Kasumi-1 (cell line): Measurements from ENCODE around the gene TTLL5.

Experiments used
- DNase-seq, 2 experiments: peaks; one replicate each; lab custom pipeline; 2025; lab: John Stamatoyannopoulos, UW

The TTLL5 gene

GRCh38 chr14:75861161-75861621 lies 200.1 kb downstream of the TTLL5 start:
- DNase-seq = no peak

GRCh38 chr14:75863221-75863620 lies 202.2 kb downstream of the TTLL5 start:
- no peak for DNase-seq

DNA sequence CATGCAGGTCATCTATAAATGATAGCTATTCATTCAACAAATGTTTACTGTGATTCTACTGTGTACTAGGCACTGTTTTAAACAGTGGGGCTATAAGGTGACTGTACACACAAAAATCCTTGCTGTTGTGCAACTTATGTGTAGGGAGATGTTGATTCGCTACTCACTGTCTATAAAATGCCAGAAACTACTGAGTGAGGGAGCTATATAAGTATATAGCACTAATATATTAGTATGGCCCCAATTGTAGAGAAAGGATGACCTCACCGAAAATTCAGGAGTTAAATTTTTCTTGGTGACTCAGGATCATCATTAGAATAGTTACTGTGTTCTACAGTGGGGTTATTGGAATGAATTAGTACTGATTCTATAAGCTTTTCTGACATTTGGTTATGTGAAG lies 203.3 kb downstream of the TTLL5 start:
- no peak for DNase-seq

- no peak for DNase-seq
Observed at GRCh38 chr14:75865531-75865930, 204.5 kb downstream of the TTLL5 start.

DNA sequence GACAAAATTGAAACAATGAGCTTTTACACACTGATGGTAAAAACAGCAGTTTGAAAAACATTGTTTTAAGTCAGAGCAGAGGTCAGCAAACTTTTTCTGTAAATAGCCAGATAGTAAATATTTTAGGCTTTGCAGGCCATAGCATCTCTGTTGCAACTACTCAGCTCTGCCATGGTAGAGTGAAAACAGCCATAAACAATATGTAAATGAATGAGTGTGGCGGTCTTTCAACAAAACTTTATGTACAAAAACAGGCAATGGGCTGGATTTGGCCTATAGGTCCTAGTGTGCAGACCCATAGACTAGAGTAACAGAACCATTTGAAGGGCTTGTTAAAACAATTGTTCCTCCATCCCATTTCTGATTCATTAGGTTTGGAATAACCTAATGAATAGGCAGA lies 205.9 kb downstream of the TTLL5 start:
- DNase-seq = no peak

GRCh38 chr14:75871181-75871880 lies 210.3 kb downstream of the TTLL5 start:
- DNase-seq = no peak

DNA sequence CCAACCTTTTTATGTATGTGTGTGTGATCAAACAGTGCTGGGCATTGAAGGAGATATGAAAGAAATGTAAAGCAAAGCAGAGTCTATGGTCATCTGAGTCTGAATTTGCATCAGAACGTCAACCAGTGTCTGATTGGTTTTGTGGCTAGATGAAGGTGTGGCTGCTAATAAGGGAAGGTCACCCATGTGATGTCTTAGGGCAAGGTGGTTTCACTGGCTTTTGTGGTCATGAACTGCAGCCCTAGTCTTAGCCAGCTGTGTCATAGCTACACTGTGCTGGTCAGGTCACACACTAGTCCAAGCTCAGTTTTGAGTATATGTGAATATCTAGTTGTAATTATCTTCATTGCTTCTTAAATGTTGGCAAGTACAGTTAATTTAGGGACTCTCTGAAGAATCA lies 214.9 kb downstream of the TTLL5 start:
- no peak for DNase-seq

DNA sequence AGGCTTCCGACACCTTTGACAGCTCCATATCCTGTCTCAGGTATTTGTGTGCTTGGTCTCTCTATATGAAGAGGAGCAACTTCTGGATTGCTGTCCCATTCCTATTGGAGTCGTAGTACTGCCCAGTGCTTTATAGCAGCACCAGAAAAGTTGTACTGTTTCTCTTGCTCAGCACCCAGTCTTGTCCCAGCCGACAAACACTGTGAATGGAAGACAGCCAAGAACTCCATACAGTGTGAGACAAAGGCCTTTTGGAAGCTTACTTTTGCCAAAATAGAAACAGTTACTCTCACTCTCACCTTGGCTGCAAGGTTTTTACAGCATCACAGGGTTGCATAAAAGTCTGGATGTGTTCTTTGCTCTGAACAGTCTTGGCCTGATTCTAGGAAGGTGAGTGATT lies 215.5 kb downstream of the TTLL5 start:
- DNase-seq = no peak

DNA sequence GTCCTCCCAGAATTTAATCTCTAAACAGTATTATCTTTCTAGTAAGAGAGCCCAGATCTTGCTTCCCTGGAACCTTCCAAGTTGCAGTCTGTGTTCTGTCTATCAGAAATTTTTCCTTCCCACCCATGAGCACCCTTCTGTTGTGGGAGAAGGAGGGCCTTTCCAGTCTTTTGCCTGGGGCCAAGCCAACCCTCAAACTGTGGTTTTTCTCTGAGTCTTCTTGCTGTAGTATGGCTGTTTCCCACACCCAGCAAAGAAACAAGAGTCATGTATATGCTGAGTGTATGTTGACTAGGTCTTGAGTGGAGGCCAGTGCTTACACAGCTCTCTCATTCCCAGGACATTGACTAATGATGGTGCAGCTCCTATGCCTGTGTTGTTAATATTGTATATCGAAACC lies 216.2 kb downstream of the TTLL5 start:
- DNase-seq = no peak

GRCh38 chr14:75877884-75878283 lies 216.8 kb downstream of the TTLL5 start:
- no peak for DNase-seq

DNA sequence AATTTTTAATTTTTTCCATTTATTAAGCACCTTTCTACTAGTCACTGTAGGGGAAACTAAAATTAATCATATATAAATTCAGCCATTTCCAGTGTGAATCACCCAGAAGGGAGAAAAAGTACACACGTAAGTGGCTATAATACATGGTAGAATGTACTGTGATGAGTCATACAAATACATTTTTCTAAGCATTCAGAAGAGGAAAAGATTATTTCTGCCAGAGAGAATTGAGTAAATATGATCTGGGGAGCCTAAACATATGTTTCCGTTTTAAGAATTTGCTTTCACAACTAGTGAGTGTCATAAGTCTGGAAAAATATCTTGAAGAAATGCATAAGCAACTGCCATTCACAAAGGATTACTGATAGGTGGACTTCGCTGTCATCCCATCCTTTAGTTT lies 218.0 kb downstream of the TTLL5 start:
- peak; percentile 46 to 51 for DNase-seq

DNA sequence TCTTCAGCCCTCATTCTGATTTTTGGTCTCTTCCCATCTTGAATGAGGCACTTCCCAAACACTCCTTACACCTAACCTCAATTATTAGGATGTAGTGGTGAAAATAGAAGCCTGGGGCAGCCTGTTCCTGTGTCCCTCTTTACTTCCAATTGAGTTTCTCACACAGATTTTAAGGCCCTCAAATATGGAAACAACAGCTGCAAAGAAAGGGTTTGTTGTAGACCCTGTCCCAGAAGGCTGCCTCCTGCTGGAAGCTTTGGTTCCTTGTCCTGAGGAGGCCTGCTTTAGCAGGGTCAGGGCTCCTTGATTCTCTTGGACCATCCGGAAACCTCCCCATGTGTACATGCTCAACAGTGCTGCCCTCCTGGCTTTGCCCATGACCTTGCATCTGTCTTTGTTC lies 219.5 kb downstream of the TTLL5 start:
- no peak for DNase-seq

- no peak for DNase-seq
Observed at GRCh38 chr14:75881994-75882393, 220.9 kb downstream of the TTLL5 start.

DNA sequence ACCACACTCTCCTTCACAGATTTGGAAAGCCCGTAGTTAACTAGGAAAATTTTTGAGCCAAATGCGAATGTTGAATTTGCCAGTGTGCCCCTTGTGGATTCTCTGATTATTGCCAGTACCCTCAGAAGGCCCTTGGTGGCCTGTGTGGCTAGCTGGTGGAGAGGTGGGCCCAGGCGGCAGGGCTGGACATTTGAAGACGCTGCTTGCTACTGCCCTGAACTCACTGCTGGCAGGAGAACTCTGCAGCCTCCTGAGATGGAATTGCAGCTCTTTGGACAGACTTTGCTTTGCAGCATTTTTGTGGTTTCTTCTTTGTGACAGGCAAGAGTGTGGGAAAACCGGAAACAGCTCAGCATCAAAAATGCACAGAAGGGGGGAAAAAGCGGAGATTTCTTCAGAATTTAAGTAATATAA lies 223.2 kb downstream of the TTLL5 start:
- DNase-seq = no peak

DNA sequence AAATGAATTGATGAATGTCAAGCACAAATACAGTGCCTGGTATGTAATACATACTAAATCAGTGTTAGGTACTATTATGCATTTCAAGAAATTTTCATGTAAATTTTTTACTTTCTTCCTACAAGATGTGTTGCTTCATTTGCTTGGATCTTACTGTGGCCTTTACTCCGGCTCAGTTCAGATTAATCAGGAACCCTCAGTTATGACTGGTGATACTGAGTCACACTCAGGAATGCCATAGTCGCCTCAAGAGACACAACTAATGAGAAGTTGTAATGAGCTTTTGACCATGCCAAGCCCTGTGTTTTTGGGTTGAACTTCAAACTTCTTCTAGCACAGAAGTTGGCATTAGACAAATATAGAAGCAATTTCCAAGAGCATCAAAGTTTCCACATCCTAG lies 224.8 kb downstream of the TTLL5 start:
- no peak for DNase-seq

- DNase-seq = no peak
Observed at GRCh38 chr14:75886636-75887348, 225.7 kb downstream of the TTLL5 start.

- DNase-seq = no peak
Observed at GRCh38 chr14:75888945-75889344, 227.9 kb downstream of the TTLL5 start.

- no peak for DNase-seq
Observed at GRCh38 chr14:75896341-75896740, 235.3 kb downstream of the TTLL5 start.

DNA sequence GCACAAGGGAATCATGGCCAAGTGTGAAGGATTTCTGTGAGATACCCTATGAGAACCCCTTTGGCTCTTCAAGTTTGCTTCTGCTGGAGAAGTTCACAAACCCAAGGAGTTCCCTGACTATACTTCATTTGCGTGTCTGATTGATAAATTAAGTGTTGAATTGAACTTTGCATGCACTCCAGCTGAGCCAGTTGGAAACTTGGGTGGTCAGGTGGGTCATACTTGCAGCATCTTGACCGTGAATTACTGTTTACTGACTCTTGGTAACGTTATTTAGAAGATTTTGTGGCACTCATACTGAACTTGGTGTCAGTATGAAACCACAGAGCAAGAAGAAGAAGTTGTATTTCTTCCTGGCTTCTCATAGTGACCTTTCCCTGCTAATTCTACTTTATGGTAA lies 243.3 kb downstream of the TTLL5 start:
- peak in 1 of 2 experiments; percentile 6 for DNase-seq

- DNase-seq = peak; percentile 70 to 71
Observed at GRCh38 chr14:75905147-75905904, 244.3 kb downstream of the TTLL5 start.

DNA sequence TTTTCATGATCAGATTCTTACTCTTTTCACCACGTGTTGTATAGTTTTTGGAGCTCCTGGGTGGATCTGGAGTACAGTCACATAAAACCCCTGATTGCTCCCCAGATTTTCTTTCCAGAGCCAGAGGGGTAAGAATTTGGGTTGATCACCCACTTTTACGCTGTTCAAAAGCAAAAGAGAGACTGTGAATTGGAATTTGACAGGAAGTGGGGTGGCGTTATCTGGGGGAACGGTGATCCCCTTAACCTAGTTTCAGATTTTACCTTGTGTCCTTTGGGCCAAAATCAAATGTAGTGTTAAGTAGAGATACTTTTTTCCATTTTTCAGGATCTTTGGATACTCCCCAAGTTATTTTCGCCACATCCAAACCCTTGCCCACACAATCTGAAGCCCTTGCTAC lies 245.2 kb downstream of the TTLL5 start:
- DNase-seq = no peak

DNA sequence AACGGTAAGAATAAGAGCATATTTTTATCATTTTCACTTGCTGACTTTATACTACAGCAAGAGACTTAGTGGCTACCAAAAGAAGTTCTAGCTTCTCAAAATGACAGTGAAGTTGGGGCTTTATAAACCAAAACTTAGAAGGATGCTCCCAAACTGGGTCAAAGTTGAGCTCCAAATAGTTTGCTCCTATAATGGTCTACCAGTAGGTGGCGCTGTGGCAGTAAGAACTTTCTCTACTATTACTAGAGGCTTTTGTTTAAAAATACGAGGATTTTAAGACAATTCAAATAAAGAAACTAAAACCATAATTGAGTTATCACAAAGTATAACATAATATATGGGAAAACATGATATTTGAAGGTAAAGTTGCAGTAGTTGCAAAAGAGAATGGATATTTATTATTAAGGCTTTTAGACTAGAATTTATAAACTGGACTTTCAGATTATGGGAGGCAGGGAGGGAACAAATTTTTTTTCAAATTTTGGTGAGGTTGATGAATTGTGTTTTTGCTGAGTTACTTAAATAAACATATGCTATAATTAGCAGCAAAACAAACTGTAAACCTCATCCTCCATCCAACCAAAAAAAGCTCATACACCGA lies 245.7 kb downstream of the TTLL5 start:
- DNase-seq = peak; percentile 55 to 83
